HEK293 (cell line): Measurements from ENCODE around the gene MN1.

Experiments
- BCL11A ChIP-seq: fragments of 450-650 bp; formaldehyde crosslinking; IDR thresholded peaks from 2 replicates; pipeline ENCODE4 v1.5.1; 2016; ENCODE audit warnings: low read depth, missing biosample characterization, missing genetic modification characterization
- REPIN1 ChIP-seq: fragments of 450-650 bp; formaldehyde crosslinking; IDR thresholded peaks from 2 replicates; pipeline ENCODE4 v1.5.1; 2017; ENCODE audit warnings: missing biosample characterization, missing genetic modification characterization, low read depth
- SCRT1 ChIP-seq: fragments of 450-650 bp; formaldehyde crosslinking; IDR thresholded peaks from 2 replicates; pipeline ENCODE4 v1.5.1; 2016; ENCODE audit warnings: missing biosample characterization, missing genetic modification characterization, borderline replicate concordance
- ZBTB48 ChIP-seq: fragments of 450-650 bp; formaldehyde crosslinking; IDR thresholded peaks from 2 replicates; pipeline ENCODE4 v1.5.1; 2016; ENCODE audit warnings: missing biosample characterization, missing genetic modification characterization
- ZBTB49 ChIP-seq: fragments of 450-650 bp; formaldehyde crosslinking; IDR thresholded peaks from 2 replicates; pipeline ENCODE4 v1.5.1; 2016; ENCODE audit warnings: missing biosample characterization, missing genetic modification characterization, low read depth
- ZNF324 ChIP-seq: fragments of 450-650 bp; formaldehyde crosslinking; IDR thresholded peaks from 2 replicates; pipeline ENCODE4 v1.5.1; 2016; ENCODE audit warnings: missing biosample characterization, missing genetic modification characterization
- ZNF433 ChIP-seq: fragments of 450-650 bp; formaldehyde crosslinking; IDR thresholded peaks from 2 replicates; pipeline ENCODE4 v1.5.1; 2016; ENCODE audit warnings: missing biosample characterization, missing genetic modification characterization, low read depth
- ZNF701 ChIP-seq: fragments of 450-650 bp; formaldehyde crosslinking; IDR thresholded peaks from 2 replicates; pipeline ENCODE4 v1.5.1; 2016; ENCODE audit warnings: missing biosample characterization, missing genetic modification characterization
- ZNF707 ChIP-seq: fragments of 450-650 bp; formaldehyde crosslinking; IDR thresholded peaks from 2 replicates; pipeline ENCODE4 v1.5.1; 2016; ENCODE audit warnings: missing biosample characterization, missing genetic modification characterization
- ZNF791 ChIP-seq: fragments of 450-650 bp; formaldehyde crosslinking; IDR thresholded peaks from 2 replicates; pipeline ENCODE4 v1.5.1; 2016; ENCODE audit warnings: missing biosample characterization, missing genetic modification characterization
- TF ChIP-seq, protein P1 (sequence below): fragments of 450-650 bp; formaldehyde crosslinking; IDR thresholded peaks from 2 replicates; pipeline ENCODE4 v1.5.1; 2016; ENCODE audit warnings: missing biosample characterization, missing genetic modification characterization

DNA sequence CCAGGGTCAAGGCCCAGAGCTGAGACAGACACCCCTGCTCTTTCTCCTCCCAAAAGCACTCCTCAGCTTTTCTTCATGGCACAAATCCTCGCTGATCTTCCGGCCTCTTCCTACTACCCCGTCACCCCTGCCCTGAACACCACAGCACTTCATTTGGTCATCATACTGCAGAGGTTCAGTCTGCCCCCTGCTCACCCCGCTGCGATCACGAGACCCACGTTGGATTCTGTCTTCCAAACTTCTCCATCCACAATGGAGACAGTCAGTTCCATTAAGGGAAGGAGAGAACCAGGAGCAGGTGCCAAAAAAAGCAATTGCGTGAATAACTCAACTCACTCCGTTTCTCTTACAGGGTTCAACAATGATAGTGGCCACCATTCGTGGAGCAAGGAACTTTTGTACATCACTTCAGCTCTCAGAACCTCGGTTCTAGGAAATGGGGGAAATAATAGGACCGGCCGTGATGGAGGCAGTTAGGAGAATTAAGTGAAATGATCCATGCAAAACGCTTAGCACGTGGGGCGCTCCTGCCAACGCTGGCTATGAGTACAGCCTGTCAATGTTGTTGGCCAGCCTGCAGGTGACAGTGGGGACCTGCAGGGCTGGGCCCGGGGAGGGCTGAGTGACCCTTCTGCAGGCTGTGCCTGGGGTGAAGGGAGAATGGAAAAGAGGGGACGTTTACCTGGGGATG lies 45.9 kb downstream of the MN1 start:
- TF ChIP-seq ZNF433 (tag by site-specific recombination): no peak
- TF ChIP-seq, protein P1, sequence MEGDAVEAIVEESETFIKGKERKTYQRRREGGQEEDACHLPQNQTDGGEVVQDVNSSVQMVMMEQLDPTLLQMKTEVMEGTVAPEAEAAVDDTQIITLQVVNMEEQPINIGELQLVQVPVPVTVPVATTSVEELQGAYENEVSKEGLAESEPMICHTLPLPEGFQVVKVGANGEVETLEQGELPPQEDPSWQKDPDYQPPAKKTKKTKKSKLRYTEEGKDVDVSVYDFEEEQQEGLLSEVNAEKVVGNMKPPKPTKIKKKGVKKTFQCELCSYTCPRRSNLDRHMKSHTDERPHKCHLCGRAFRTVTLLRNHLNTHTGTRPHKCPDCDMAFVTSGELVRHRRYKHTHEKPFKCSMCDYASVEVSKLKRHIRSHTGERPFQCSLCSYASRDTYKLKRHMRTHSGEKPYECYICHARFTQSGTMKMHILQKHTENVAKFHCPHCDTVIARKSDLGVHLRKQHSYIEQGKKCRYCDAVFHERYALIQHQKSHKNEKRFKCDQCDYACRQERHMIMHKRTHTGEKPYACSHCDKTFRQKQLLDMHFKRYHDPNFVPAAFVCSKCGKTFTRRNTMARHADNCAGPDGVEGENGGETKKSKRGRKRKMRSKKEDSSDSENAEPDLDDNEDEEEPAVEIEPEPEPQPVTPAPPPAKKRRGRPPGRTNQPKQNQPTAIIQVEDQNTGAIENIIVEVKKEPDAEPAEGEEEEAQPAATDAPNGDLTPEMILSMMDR (tag by site-specific recombination): no peak
- TF ChIP-seq ZNF791: no peak
- TF ChIP-seq ZNF324: no peak
- no peak for TF ChIP-seq ZBTB49
- TF ChIP-seq ZNF707: no peak
- TF ChIP-seq REPIN1: no peak
- no peak for TF ChIP-seq BCL11A (tag by site-specific recombination)
- TF ChIP-seq ZBTB48 (tag by site-specific recombination): no peak
- no peak for TF ChIP-seq SCRT1 (tag by site-specific recombination)
- TF ChIP-seq ZNF701 (tag by site-specific recombination): no peak
